Stimulated activated CD4-positive, alpha-beta T cell treated with anti-CD3 and anti-CD28 coated beads, Interleukin-15, amount 100 ng/mL, for 48 hours (primary cell): ENCODE measurements around the gene EGR1.
"Not testable (repeated sequence)": the region's sequence is repeated elsewhere in the genome, so short reads cannot be mapped to it uniquely, and the experiment has no call there.

ENCODE experiments used
- DNase-seq, 2 donors: peaks; one replicate each; pipeline ENCODE4 v3.0.0-alpha.2; 2020; ENCODE audit warnings: low read depth in 2 of 2

EGR1 gene

GRCh38 chr5:138507485-138507884 lies 42.2 kb downstream of the EGR1 start:
- not testable (repeated sequence) for DNase-seq

- DNase-seq, result no peak
Measured at GRCh38 chr5:138508958-138509357, 43.7 kb downstream of the EGR1 start.

GRCh38 chr5:138514021-138514420 lies 48.7 kb downstream of the EGR1 start:
- DNase-seq, result no peak

GRCh38 chr5:138515556-138516245 lies 50.4 kb downstream of the EGR1 start:
- no peak for DNase-seq

GRCh38 chr5:138517437-138517836 lies 52.2 kb downstream of the EGR1 start:
- DNase-seq, result no peak
